A549 (cell line): ENCODE data around the gene MRPS14.

ENCODE experiments used
- CBX8 ChIP-seq: fragments of 200-600 bp; sonication (generic); IDR thresholded peaks from 2 replicates; pipeline ENCODE4 v1.6.1; 2016
- CHD4 ChIP-seq: fragments of 200-600 bp; sonication (generic); IDR thresholded peaks from 2 replicates; pipeline ENCODE4 v1.6.1; 2016; ENCODE audit warnings: antibody characterized with exemption, mild to moderate bottlenecking, borderline replicate concordance
- HOXA7 ChIP-seq: fragments of 250-450 bp; sonication (Bioruptor Pico); IDR thresholded peaks from 2 replicates; pipeline ENCODE4 v1.5.0; 2020; ENCODE audit warnings: mild to moderate bottlenecking, moderate library complexity
- JUN ChIP-seq, 2 experiments: fragments of >200 bp; sonication (Bioruptor Twin); formaldehyde crosslinking; IDR thresholded peaks; 2 replicates in 1 of 2; 3 replicates in 1 of 2; pipeline ENCODE4 v1.6.1; 2016 to 2017
- NFE2L2 ChIP-seq: fragments of 150-350 bp; conservative IDR thresholded peaks from 2 replicates; pipeline ENCODE4 v1.6.1; 2014; ENCODE audit warnings: low read length
- POLR2A ChIP-seq: IDR thresholded peaks from 2 replicates; pipeline ENCODE4 v1.6.1; 2012; ENCODE audit warnings: mild to moderate bottlenecking, low read length
- TF ChIP-seq, protein P1 (sequence below): fragments of >200 bp; sonication (Bioruptor Twin); formaldehyde crosslinking; IDR thresholded peaks from 3 replicates; pipeline ENCODE4 v1.5.1; 2016
- TF ChIP-seq, protein P2 (sequence below): fragments of 150-350 bp; IDR thresholded peaks from 2 replicates; pipeline ENCODE4 v1.6.1; 2014; ENCODE audit warnings: low read depth, mild to moderate bottlenecking, low read length

DNA sequence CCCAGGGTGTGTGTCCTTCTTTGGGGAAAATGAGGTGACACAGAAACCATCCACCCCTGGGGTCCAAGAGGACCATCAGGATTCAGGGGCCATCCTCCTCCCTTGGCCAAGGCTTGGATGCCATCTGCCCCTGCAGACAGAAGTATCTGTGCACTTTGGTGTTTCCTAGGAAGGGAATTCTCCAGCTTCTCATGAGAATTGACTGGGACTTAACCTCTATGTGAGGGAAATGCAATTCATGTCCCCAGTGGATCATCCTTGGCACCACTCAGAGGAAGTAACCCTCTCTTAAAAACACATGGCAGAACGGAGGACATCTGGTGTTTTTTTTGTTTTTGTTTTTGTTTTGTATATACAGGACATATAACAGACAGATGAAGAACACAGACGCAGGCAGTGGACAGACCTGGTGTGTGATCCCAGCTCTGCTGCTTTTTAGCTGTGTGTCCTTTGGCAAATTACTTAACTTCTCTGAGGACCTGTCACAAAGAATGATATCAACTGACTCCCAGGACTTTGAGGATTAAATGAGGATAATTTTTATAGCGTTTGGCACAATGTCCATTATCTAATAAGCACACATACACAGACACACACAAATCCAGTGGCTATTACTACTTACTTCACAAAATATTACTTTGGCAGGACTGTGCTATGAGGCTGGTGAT is 48.2 kb upstream of the MRPS14 start:
- TF ChIP-seq HOXA7 (CRISPR knock-in tag): no peak
- TF ChIP-seq, protein P1, sequence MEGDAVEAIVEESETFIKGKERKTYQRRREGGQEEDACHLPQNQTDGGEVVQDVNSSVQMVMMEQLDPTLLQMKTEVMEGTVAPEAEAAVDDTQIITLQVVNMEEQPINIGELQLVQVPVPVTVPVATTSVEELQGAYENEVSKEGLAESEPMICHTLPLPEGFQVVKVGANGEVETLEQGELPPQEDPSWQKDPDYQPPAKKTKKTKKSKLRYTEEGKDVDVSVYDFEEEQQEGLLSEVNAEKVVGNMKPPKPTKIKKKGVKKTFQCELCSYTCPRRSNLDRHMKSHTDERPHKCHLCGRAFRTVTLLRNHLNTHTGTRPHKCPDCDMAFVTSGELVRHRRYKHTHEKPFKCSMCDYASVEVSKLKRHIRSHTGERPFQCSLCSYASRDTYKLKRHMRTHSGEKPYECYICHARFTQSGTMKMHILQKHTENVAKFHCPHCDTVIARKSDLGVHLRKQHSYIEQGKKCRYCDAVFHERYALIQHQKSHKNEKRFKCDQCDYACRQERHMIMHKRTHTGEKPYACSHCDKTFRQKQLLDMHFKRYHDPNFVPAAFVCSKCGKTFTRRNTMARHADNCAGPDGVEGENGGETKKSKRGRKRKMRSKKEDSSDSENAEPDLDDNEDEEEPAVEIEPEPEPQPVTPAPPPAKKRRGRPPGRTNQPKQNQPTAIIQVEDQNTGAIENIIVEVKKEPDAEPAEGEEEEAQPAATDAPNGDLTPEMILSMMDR: no peak
- TF ChIP-seq CBX8: no peak
- TF ChIP-seq JUN (IDR thresholded peaks at IDR 0.05): no peak
- TF ChIP-seq CHD4: no peak
- TF ChIP-seq, protein P2, sequence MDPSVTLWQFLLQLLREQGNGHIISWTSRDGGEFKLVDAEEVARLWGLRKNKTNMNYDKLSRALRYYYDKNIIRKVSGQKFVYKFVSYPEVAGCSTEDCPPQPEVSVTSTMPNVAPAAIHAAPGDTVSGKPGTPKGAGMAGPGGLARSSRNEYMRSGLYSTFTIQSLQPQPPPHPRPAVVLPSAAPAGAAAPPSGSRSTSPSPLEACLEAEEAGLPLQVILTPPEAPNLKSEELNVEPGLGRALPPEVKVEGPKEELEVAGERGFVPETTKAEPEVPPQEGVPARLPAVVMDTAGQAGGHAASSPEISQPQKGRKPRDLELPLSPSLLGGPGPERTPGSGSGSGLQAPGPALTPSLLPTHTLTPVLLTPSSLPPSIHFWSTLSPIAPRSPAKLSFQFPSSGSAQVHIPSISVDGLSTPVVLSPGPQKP: no peak
- no peak for TF ChIP-seq POLR2A
- no peak for TF ChIP-seq NFE2L2
